ENCODE results near the gene RHOBTB1.

The RHOBTB1 gene

DNA sequence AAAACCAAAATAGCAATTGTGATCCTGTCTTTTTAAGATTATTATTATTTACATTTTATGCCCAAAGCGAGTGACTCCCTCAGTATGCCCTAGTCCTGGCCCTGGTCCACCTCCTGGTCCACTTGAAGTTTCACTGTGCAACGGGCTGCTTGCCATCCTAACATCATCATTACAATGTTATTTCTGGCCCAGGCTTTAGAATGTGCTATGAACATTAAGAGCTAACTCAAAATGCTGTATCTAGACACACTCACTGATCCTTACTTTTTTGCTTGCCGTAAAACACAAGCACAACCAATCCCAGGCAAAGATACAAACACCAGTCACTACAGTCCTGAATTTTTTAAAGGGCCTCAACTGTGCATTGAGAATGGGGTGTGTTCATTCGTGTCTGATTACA, 38.4 kb downstream of the RHOBTB1 start:
- no peak for DNase-seq (ENCODE audit: low spot score)

GRCh38 chr10:60903096-60903495, 40.9 kb downstream of the RHOBTB1 start:
- DNase-seq (ENCODE audit: low spot score), result no peak

- no peak for DNase-seq (ENCODE audit: low spot score)
Measured at GRCh38 chr10:60901561-60902235, 42.3 kb downstream of the RHOBTB1 start.

- DNase-seq (ENCODE audit: low spot score), result no peak
Measured at GRCh38 chr10:60899266-60899665, 44.7 kb downstream of the RHOBTB1 start.

- DNase-seq (ENCODE audit: low spot score), result no peak
Measured at GRCh38 chr10:60898321-60898720, 45.7 kb downstream of the RHOBTB1 start.

- no peak for DNase-seq (ENCODE audit: low spot score)
Measured at GRCh38 chr10:60896810-60897209, 47.2 kb downstream of the RHOBTB1 start.

GRCh38 chr10:60896033-60896432, 48.0 kb downstream of the RHOBTB1 start:
- no peak for DNase-seq (ENCODE audit: low spot score)

- no peak for DNase-seq (ENCODE audit: low spot score)
Measured at GRCh38 chr10:60894786-60895185, 49.2 kb downstream of the RHOBTB1 start.

DNA sequence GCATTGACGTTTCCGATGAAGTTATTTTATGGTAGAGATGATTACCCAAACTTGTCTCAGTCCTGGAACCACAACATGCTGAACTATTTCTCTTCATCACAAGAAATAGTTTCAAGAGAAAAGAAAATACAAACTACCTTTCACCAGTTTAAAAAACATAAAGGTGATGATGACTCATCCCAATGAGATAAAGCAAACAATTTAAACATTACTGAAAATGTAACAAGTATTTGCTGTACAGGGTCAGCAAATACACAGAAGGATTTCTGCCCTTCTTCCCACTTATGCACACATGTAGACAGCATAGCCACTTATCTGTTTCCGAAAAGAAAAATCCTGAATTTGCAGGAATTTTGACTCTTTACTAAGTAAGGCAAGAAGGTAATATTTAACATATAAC, 50.8 kb downstream of the RHOBTB1 start:
- no peak for DNase-seq (ENCODE audit: low spot score)

- DNase-seq (ENCODE audit: low spot score), result no peak
Measured at GRCh38 chr10:60892571-60892970, 51.4 kb downstream of the RHOBTB1 start.

- DNase-seq (ENCODE audit: low spot score), result no peak
Measured at GRCh38 chr10:60890811-60891210, 53.2 kb downstream of the RHOBTB1 start.

DNA sequence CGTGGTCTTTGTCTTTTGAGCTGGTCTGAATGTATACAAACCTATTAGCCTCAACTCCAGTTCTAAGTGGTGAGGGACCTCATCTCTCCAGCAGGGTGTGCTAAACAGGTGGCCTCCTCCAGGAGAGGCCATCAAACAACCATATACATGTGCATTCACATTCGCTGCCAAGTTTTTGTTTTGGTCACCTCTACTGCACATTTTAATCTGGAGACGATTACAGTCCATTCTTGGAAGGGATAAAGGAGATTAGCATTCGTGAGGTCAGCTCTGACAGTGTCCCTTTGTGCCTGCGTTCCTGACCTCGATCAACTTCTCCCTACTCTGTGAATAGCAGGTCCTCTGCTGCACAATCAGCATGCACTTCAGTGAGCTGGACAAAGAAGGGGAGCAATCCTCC, 60.8 kb downstream of the RHOBTB1 start:
- no peak for DNase-seq (ENCODE audit: low spot score)

- DNase-seq (ENCODE audit: low spot score), result no peak
Measured at GRCh38 chr10:60878224-60878623, 65.8 kb downstream of the RHOBTB1 start.

DNA sequence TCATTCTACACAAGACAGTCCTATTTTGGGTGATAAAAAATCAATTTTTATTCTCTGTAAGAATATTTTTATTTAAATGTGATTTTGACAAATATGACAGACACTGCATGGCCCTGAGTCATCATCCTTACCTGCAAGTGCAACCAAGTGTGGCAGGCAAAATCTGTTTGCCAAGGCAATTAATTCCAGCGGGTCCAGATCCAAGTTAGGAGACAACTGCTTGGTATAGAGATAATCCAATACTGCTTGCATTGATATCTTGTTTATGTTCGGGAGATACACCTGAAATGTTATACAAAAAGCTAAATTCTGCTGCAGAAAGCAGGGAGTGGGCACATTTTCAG, 66.2 kb downstream of the RHOBTB1 start:
- no peak for DNase-seq (ENCODE audit: low spot score)

GRCh38 chr10:60877061-60877776, 66.8 kb downstream of the RHOBTB1 start:
- no peak for DNase-seq (ENCODE audit: low spot score)

DNA sequence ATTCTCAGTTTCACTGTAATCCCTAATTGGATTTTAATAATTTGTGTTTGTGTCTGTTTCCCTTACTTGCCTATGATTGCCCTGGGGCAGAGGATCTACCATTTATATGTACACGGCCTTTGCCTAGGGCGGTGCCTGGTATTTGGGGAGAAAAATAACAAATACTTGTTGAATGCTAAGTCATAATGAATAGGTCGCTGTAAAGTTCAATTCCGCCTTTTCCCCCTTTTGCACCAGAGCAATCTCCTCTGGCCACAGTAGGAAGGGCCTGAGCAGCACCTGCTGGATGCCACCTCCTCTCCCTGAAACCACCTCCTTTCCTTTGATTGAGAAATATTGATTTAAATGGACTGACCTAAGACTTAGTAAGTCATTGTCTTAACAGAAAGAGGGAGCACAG, 70.2 kb downstream of the RHOBTB1 start:
- no peak for DNase-seq (ENCODE audit: low spot score)

DNA sequence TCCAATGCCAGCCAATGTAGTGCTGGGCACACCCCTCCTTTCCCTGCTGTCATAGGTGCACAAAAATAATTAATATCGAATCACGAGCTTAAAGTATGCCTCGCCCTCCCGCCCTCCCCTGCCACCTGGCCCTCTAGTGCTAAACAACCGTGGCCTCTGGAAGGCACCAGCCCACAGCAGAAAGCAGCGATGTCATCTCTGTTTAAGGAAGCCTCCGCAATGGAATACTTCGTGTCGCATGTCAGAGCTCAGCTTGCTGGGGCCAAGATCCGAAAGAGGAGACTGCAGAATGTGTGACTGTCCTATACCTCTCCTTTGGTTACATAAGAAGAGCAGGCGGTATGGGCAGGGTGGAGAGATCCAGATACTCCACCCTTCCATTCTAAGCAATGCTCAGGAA, 71.5 kb downstream of the RHOBTB1 start:
- DNase-seq (ENCODE audit: low spot score), result no peak

- no peak for DNase-seq (ENCODE audit: low spot score)
Measured at GRCh38 chr10:60871215-60871614, 72.8 kb downstream of the RHOBTB1 start.

DNA sequence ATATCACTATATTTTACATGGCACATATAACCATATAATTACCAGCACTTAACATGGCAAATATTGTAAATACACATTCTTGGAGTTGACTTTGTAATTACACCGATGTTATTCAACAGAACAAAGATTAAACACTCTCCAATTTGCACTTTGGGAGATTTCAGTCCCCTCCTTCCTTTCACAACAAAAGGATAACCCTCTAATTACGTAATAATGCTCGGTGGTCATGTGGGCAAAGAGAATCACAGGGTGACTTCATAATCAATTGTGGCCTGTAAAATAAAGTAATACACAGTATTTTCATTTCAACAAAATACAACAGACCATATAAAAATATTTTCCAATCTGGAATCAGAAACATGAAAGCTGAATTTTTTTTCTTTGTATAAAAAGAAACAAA, 73.2 kb downstream of the RHOBTB1 start:
- no peak for DNase-seq (ENCODE audit: low spot score)

DNA sequence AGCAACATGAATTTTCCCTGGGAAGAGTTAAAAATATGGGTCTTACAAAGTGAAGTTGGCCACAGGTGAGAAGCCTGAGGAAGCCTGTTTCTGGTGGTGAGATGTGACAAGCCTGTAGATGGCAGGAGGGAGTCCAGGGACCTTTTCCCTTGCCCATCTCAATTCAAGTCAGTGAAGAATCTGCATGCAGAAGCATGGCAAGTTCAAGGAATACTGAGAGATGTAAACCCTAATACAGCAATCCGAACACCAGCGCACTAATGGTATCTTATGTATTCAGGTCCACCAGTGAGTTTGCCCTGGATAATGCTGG, 73.6 kb downstream of the RHOBTB1 start:
- DNase-seq (ENCODE audit: low spot score), result no peak

DNA sequence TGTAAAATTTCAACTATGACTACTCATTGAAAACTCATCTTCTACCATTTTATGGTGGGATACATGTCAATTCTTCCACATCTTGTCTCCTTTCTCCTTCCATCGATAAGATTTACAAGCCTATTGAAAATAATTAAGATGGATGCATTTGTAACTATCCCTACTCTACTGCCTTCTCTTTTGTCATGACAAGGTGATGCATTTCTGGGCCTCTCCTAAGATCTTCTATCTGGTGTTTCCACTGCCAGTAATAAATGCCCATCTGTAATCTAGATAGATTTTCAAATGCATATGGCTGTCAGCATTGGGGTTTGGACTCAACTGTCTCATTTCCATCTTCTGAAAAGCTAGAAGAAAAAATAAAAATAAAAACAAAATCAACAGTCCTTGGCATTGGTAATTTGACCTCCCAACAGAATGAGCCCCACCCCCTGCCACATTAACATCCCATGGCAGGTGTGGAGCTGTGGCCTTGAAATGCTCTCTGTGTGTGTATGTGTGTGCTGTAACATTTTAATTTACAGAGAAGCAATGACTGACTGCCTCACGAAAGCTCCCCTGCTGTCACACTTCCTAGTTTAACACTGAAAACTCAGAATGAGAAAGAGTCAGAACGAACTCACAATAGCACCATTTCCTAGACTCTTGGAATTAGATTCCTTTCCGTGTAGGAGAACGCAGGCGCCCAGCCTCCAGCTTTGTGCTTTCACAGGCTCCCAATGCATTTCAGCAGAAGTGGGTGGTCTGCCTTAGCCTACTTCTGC, 74.2 kb downstream of the RHOBTB1 start:
- DNase-seq (ENCODE audit: low spot score), result no peak

- DNase-seq (ENCODE audit: low spot score), result no peak
Measured at GRCh38 chr10:60868946-60869345, 75.0 kb downstream of the RHOBTB1 start.

DNA sequence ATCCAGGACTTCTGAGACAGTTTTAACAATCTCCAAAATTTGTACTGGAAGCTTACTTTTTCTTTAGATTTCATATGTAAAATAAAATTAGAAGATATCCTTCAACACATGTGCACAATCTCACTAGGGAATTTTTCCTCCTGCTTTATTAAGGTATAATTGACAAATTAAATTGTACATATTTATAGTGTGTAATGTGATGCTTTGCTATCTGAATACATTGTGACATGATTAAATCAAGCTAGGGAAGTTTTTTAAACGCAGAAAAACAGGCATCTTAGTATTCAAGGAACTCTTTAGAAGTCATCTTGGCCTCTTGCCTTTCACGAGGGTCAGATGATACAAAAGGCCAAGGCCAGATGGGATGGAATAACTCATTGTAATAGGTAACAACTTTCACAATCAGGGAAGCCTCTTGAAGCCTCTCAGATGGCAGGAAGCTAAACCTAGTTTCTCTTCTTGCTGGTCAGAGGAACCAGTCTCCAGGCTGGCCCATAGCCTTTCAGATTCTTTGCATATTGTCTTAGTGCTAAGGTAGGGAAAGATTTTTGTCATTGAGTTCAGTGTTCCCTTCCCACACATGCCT, 78.7 kb downstream of the RHOBTB1 start:
- no peak for DNase-seq (ENCODE audit: low spot score)
